Measurements from ENCODE around the gene TSPAN14.

DNA sequence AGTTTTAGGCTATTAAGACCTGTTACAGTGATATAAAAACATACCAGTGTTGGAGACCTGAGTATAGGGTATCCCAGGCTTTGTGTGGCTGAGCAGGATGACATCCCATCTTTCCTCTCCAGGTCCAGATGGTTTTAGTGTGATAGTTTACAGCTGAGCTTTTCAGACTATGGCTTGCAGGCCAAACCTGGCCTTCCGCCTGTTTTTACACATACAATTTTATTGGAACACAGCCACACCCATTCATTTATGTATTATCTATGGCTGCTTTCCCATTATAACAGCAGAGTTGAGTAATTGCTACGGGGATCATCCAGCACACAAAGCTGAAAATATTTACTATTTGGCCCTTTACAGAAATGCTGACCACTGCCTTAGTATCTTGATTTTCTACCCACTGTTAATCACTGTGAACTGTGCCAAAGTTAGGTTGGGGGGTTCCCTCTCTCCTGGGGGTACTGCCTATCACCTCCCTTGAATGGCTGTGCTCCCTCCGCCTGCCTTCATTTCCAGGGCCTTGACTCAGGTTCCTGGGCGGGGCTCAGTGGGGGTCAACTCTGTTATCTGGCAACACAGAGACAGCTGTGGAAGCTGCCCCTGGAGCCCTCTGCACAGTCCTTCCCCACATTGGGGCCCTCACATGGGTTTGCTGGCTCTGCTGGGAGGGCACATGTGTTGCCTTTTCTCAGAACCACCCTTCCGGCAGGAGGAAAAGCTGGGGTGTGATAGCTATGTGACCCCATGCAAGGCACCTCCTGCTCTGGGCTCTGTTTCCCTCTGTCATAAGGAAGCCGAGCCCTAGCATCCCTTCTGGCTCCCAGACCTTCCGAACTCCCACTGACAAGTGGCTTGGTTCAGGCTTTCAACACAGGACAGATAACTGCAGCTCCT is 43.3 kb downstream of the TSPAN14 start:
- TF ChIP-seq, protein P1, sequence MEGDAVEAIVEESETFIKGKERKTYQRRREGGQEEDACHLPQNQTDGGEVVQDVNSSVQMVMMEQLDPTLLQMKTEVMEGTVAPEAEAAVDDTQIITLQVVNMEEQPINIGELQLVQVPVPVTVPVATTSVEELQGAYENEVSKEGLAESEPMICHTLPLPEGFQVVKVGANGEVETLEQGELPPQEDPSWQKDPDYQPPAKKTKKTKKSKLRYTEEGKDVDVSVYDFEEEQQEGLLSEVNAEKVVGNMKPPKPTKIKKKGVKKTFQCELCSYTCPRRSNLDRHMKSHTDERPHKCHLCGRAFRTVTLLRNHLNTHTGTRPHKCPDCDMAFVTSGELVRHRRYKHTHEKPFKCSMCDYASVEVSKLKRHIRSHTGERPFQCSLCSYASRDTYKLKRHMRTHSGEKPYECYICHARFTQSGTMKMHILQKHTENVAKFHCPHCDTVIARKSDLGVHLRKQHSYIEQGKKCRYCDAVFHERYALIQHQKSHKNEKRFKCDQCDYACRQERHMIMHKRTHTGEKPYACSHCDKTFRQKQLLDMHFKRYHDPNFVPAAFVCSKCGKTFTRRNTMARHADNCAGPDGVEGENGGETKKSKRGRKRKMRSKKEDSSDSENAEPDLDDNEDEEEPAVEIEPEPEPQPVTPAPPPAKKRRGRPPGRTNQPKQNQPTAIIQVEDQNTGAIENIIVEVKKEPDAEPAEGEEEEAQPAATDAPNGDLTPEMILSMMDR (IDR thresholded peaks at IDR 0.05), result no peak
- no peak for TF ChIP-seq POLR2A (IDR thresholded peaks at IDR 0.05)
